Transverse colon (tissue), 3 donors: ENCODE measurements around the gene NAA38.

Experiments
- POLR2A ChIP-seq: fragments of 450-650 bp; IDR thresholded peaks from one replicate; pipeline ENCODE4 v1.6.1; 2016; ENCODE audit warnings: antibody characterized with exemption, mild to moderate bottlenecking, moderate library complexity
- TF ChIP-seq, protein P1 (sequence below), 5 experiments: fragments of 200-600 bp in 3 of 5; fragments of 450-650 bp in 2 of 5; sonication (generic) in 3 of 5; IDR thresholded peaks; 1 replicate in 2 of 5; 2 replicates in 3 of 5; pipeline ENCODE4 v1.5.1; 2016 to 2017; ENCODE audit warnings: antibody characterized with exemption in 5 of 5, inconsistent platforms in 3 of 5, mild to moderate bottlenecking in 2 of 5, moderate library complexity in 1 of 5

DNA sequence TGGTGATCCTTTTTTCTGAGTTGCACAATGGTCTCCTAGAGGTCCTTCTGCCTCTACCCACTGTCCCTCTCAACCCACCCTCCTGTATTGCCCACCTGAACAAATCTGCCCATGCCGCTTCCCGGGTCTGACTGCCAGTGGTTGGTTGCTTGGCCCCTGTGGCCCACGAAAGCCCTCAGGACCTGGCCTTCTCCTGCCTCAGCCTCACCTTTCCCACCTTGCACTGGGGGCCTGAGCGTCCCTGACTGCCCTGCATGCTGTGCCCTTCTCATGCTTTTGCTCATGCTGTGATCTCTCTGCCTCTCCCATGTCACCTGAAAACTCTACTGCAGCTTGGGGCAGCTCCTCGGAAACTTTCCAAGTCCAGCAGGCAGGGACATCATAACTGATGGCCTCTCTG, 37.1 kb downstream of the NAA38 start:
- TF ChIP-seq, protein P1, sequence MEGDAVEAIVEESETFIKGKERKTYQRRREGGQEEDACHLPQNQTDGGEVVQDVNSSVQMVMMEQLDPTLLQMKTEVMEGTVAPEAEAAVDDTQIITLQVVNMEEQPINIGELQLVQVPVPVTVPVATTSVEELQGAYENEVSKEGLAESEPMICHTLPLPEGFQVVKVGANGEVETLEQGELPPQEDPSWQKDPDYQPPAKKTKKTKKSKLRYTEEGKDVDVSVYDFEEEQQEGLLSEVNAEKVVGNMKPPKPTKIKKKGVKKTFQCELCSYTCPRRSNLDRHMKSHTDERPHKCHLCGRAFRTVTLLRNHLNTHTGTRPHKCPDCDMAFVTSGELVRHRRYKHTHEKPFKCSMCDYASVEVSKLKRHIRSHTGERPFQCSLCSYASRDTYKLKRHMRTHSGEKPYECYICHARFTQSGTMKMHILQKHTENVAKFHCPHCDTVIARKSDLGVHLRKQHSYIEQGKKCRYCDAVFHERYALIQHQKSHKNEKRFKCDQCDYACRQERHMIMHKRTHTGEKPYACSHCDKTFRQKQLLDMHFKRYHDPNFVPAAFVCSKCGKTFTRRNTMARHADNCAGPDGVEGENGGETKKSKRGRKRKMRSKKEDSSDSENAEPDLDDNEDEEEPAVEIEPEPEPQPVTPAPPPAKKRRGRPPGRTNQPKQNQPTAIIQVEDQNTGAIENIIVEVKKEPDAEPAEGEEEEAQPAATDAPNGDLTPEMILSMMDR (IDR thresholded peaks at IDR 0.05), result no peak
- TF ChIP-seq POLR2A, result no peak
